Activated T-helper 2 cell treated with anti-CD3 and anti-CD28 coated beads, Interferon-gamma antibody, Interleukin-2, Interleukin-4, amounts not matched to agents 10 μg/mL and 5 μg/mL and 100 μg/mL, durations not matched to agents 14 hours and 24 hours and 36 hours (primary cell): Measurements from ENCODE around the gene CDC42EP5. TPM values are rescaled to one million over a fixed set of nuclear protein-coding genes. Genes with fewer than 3 reads are reported as not detected.
"Not testable (repeated sequence)": the region's sequence is repeated elsewhere in the genome, so short reads cannot be mapped to it uniquely, and the experiment has no call there.

Source experiments
- DNase-seq: peaks from one replicate; pipeline ENCODE4 v3.0.0; 2021; ENCODE audit warnings: low spot score
- H3K27ac Mint-ChIP-seq: one replicate; pipeline ENCODE4 v1.8.0; 2021; ENCODE audit warnings: mixed read lengths
- H3K27me3 Mint-ChIP-seq: one replicate; pipeline ENCODE4 v1.8.0; 2021; ENCODE audit warnings: low read depth, mixed read lengths
- H3K36me3 Mint-ChIP-seq: one replicate; pipeline ENCODE4 v1.8.0; 2021; ENCODE audit warnings: low read depth, mixed read lengths
- H3K4me1 Mint-ChIP-seq: one replicate; pipeline ENCODE4 v1.8.0; 2021; ENCODE audit warnings: low read depth, mixed read lengths
- H3K4me3 Mint-ChIP-seq: one replicate; pipeline ENCODE4 v1.8.0; 2021; ENCODE audit warnings: low read depth, mild to moderate bottlenecking, moderate library complexity, mixed read lengths
- H3K9me3 Mint-ChIP-seq: one replicate; pipeline ENCODE4 v1.8.0; 2021; ENCODE audit warnings: mixed read lengths
- intact Hi-C: fragments of 100-400 bp; cut with micrococcal nuclease; formaldehyde crosslinking; loops from one replicate; pipeline ENCODE4 v1.15.1; 2023
- total RNA-seq: library from RNA; stranded (reverse); gene quantifications from 2 replicates; pipeline ENCODE4 v1.2.3, GENCODE V29; 2022

CDC42EP5 gene, protein sequence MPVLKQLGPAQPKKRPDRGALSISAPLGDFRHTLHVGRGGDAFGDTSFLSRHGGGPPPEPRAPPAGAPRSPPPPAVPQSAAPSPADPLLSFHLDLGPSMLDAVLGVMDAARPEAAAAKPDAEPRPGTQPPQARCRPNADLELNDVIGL
- total RNA-seq, result 1.0 TPM in 1 of 2 replicates, not detected in the other

DNA sequence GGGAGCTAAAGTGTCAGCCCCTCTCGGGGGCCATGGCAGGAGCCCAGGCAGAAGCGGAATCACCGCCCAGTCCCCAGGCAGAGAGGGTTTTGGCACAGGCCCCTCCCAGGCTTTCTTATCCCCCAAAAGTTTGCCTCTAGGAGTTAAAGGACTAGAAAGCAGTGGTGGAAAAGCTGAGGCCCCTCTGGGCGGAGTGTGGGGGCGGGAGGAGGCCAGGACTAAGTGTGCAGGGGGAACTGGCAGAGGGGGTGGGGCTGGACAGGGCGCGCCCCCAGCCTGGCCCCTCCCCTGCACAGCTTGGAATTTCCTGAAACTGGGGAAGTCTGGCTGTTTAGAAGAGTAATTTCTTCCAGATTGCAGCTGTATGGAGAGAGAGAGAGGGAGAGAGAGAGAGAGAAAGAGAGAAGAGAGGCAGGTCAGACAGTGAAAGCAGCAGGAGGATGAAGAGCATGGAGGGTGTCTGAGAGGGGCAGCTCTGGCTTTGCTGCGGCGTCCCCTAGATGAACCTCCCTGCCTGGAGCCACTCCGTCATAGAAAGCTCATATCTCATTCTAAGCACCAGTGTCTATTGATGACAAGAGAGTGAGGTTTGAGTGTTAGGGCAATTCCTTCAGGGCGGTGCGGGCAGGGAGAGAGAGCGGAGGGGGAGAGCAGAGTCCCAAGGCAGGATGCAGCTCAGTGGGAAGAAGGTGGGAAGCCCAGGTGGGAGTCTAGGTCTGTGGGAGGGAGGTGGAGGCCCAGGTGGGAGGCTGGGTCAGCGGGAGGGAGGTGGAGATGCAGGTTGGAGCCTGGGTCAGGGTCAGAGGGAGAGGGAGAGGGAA, at the start of gene CDC42EP5:
Gene CDC42EP5, minus strand, starts transcription at position 226 of the 821 bp plus-strand sequence. CDS start 7,749 bp downstream, outside the sequence.
- Mint-ChIP-seq H3K4me1 (peaks cover 7% of the 10 kb centered on the region), H3K27ac (peak within 1 kb of the TSS; percentile 8), H3K4me3 (no peak within 1 kb of the TSS), H3K36me3 (no peaks in the 10 kb centered on the region), H3K27me3 (peaks cover 44% of the 10 kb centered on the region), H3K9me3 (no peaks in the 10 kb centered on the region)
- DNase-seq, result no peak
- intact Hi-C loops, result no loop called here

DNA sequence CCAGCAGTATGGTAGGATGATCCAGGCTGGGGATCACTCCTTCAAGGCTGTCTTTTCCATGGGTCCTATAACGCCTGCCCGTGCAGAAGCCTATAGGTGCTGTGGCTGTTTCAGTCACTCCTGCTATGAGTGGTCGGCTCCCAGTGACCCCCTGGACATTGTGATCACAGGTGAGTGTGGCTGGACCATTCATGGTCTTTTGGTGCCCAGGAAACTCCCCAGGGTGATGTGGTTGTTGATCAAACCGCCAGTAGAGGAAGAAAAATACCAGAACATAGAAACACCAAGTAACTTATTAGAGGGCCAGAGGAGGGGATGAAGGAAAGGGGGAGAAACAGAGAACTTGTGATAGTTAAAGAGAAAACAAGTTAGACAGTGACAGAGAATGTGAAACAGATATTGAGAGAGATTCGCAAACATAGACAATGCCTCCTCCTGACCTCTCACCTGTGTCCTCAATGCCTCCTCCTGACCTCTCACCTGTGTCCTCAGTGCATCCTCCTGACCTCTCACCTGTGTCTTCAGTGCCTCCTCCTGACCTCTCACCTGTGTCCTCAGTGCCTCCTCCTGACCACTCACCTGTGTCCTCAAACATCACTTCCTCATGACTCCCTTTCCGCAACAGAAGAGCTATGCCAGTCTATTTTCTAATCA, 48.9 kb upstream of the CDC42EP5 start:
- Mint-ChIP-seq H3K27ac (peak overlapping the region; percentile 80), H3K4me1 (peaks cover 65% of the 10 kb centered on the region), H3K4me3 (peak overlapping the region; percentile 53), H3K9me3 (peaks cover 6% of the 10 kb centered on the region), H3K36me3 (peaks cover under 1% of the 10 kb centered on the region), H3K27me3 (peaks cover 2% of the 10 kb centered on the region)
- DNase-seq, result no peak
- intact Hi-C loops, result loop anchor here (5.0 kb wide), 1 partner anchor 40 kb away; no protein-coding TSS in a partner anchor

DNA sequence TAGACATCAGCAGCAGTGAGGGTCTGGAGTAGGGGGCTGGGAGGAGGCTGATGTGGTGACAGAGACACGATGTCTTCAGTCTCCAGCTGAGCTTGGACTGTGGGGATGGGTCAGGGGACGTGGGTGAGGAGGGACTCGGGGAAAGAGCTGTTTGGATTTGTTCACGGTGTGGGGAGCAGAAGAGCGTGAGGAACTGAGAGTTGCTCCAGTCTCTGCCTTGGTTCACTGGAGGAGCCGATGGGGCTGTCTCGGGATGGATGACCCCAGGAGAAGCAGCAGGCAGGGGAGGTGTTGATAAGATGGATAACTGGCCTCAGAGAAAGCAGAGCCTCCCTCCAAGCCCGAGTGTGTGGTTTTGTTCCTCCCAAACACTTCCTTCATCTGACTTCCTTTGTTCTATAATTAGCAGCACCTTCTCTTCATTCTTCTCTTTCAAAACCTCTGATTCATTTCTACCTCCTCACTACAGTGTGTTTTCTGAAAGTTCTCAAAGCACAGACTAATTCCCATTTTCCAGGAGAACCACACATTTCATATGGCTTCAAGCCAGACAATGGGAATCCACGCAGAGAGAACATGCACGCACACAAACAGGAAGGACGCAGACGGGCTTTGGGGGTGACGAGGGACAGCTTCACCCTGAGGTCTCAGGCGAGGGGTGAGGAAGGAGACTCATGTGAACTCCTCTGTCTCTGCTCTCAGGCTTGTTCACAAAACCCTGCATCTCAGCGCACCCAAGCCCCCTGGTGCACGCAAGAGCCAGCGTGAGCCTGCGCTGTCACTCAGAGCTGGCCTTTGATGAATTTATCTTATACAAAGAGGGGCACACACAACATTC, 48.1 kb upstream of the CDC42EP5 start:
- no peak for DNase-seq
- Mint-ChIP-seq H3K9me3 (peaks cover 4% of the 10 kb centered on the region), H3K36me3 (no peaks in the 10 kb centered on the region), H3K27ac (peak overlapping the region; percentile 80), H3K4me3 (peak overlapping the region; percentile 53), H3K4me1 (peaks cover 63% of the 10 kb centered on the region), H3K27me3 (peaks cover 2% of the 10 kb centered on the region)
- intact Hi-C loops, result loop anchor here (5.0 kb wide), 1 partner anchor 39 kb away; no protein-coding TSS in a partner anchor

DNA sequence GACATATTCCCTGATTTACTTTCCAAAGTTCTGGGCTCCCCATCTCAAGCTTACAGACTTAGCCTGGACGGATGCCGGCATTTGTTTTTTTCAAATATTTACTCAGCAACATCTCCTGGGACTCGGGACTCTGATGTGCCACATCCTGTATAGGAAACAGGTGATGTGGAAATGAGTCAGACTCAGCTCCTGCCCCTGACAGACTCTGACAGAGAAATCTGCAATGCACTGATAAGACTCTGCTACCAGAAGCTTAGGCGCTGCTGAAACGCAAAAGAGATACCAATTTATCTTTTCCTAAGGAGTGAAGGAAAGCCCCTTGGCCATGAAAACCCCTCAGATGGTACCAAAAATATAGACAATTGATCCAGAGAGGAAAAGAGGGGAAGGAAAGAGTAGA, 45.7 kb upstream of the CDC42EP5 start:
- intact Hi-C loops, result loop anchor here (2.0 kb wide), 1 partner anchor 14 kb away; no protein-coding TSS in a partner anchor
- no peaks in the 10 kb centered on the region for H3K36me3 Mint-ChIP-seq
- peak; percentile 48 for DNase-seq
- peak overlapping the region; percentile 82 for H3K27ac Mint-ChIP-seq
- H3K27me3 Mint-ChIP-seq, result peaks cover 7% of the 10 kb centered on the region
- H3K4me1 Mint-ChIP-seq, result peaks cover 54% of the 10 kb centered on the region
- H3K9me3 Mint-ChIP-seq, result no peaks in the 10 kb centered on the region
- peak overlapping the region; percentile 58 for H3K4me3 Mint-ChIP-seq

DNA sequence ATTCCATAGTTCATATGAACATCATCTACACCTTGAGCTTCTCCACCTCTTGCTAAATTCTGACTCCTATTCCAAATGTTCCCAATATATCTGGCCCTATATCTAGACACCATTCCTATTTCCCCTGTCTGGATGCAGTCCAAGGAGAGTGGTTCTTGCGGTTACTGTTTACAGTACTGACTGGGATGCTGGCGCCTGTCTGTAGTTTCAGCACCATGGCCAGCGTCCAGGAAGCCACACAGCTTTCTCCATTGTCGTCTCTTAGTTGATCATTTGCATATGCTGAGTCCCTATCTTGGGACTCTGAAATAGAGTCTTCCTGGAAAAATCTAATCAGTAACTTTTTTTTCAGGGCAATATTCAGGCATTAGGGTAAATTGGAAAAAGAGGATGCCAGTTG, 44.4 kb upstream of the CDC42EP5 start:
- intact Hi-C loops, result loop anchor here (1.0 kb wide), 1 partner anchor 15 kb away; the partner anchor contains the start of gene LAIR2
- no peaks in the 10 kb centered on the region for H3K36me3 Mint-ChIP-seq
- H3K27me3 Mint-ChIP-seq, result peaks cover 7% of the 10 kb centered on the region
- H3K4me3 Mint-ChIP-seq, result no peak overlapping the region
- H3K4me1 Mint-ChIP-seq, result peaks cover 42% of the 10 kb centered on the region
- no peaks in the 10 kb centered on the region for H3K9me3 Mint-ChIP-seq
- DNase-seq, result peak; percentile 65
- no peak overlapping the region for H3K27ac Mint-ChIP-seq

DNA sequence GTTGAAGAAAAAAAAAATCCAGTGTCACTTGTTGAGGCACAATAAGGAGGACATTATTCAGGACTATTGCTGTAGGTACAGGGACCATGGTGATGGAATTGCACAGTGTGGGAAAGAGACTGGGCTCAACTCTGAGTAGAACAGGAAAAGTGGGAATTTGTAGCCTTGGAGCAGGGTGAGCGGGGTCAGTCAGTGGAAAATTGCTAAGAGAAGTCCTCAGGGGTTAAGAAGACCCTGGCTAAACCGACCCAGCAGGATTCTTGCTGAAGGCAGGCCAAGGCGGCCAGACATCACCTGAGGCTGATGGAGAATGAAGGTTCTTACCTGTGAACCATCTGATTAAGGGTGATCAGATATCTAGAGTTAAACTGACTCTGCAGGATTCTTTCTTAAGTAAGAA, 42.1 kb upstream of the CDC42EP5 start:
- no peaks in the 10 kb centered on the region for H3K9me3 Mint-ChIP-seq
- no peak for DNase-seq
- no peaks in the 10 kb centered on the region for H3K36me3 Mint-ChIP-seq
- intact Hi-C loops, result no loop called here
- peaks cover 22% of the 10 kb centered on the region for H3K4me1 Mint-ChIP-seq
- H3K27ac Mint-ChIP-seq, result no peak overlapping the region
- peaks cover 7% of the 10 kb centered on the region for H3K27me3 Mint-ChIP-seq
- H3K4me3 Mint-ChIP-seq, result no peak overlapping the region

DNA sequence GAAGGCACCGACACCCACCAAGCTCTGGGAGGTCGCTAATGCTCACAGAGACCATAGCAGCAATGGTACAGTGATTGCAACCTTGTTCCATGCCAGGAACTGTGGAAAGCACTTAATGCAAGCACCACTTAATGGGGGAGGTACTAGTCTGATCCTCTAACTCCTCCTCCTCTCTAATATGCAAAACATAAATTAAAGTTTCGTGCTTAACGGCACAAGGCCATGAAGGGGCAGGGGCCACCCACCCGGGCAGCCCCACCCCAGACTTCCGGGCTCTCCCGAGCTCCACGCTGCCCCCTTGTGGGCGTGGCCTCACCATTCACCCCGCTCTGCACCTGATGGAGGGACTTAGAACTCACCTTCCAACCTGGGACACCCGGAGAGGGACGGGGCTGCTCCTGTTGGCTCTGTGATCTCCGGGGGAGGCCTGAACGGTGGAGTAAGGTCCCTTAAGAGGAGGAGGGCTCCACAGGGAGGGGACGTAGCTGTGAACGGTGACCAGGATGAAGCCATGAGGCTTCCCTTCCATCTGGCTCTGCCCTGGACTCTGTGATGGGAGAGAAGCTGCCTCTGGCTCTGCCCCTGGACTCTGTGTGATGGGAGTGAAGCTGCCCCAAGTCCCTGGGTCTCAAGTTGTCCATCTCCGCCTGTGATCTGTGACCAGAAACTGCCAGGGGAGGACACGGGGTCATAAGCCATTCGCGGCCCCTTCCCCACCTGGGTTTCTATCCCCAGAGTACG, 36.3 kb upstream of the CDC42EP5 start:
- H3K27ac Mint-ChIP-seq, intact Hi-C loops, H3K9me3 Mint-ChIP-seq, H3K27me3 Mint-ChIP-seq, H3K4me3 Mint-ChIP-seq, DNase-seq: not testable (repeated sequence)
- Mint-ChIP-seq H3K36me3 (peaks cover 14% of the 10 kb centered on the region), H3K4me1 (peaks cover 22% of the 10 kb centered on the region)

DNA sequence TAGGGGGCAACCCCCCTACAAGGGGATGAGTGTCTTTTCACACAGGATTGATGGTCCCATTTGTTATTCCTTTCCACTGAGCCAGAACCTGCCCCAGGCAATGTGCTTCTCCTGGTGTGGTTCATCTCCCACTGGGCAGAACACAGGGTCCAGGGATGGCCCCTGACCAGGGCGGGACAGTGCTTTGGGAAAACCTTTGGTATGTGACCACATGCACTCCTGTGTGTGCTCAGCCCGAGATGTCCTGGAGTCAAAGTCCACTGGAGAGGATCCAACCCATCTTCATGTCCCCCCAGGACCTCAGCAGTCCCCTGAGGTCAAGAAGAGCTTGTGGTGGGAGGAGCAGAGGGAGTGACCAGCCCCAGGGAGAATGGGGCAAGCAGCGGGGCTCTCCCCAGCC, 35.4 kb upstream of the CDC42EP5 start:
- H3K9me3 Mint-ChIP-seq, DNase-seq, intact Hi-C loops, H3K27me3 Mint-ChIP-seq, H3K4me3 Mint-ChIP-seq, H3K27ac Mint-ChIP-seq: not testable (repeated sequence)
- peaks cover 15% of the 10 kb centered on the region for H3K36me3 Mint-ChIP-seq
- H3K4me1 Mint-ChIP-seq, result peaks cover 22% of the 10 kb centered on the region

DNA sequence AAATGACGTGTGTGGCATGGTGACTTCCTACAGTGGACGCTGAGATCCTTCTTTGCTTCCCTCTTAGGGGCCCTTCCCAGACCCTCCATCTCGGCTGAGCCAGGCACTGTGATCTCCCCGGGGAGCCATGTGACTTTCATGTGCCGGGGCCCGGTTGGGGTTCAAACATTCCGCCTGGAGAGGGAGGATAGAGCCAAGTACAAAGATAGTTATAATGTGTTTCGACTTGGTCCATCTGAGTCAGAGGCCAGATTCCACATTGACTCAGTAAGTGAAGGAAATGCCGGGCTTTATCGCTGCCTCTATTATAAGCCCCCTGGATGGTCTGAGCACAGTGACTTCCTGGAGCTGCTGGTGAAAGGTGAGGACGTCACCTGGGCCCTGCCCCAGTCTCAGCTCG, 34.7 kb upstream of the CDC42EP5 start:
- H3K4me1 Mint-ChIP-seq, result peaks cover 26% of the 10 kb centered on the region
- no peaks in the 10 kb centered on the region for H3K27me3 Mint-ChIP-seq
- DNase-seq, result no peak
- H3K9me3 Mint-ChIP-seq, result peaks cover 5% of the 10 kb centered on the region
- H3K36me3 Mint-ChIP-seq, result peaks cover 15% of the 10 kb centered on the region
- H3K27ac Mint-ChIP-seq, result no peak overlapping the region
- intact Hi-C loops, result no loop called here
- no peak overlapping the region for H3K4me3 Mint-ChIP-seq

DNA sequence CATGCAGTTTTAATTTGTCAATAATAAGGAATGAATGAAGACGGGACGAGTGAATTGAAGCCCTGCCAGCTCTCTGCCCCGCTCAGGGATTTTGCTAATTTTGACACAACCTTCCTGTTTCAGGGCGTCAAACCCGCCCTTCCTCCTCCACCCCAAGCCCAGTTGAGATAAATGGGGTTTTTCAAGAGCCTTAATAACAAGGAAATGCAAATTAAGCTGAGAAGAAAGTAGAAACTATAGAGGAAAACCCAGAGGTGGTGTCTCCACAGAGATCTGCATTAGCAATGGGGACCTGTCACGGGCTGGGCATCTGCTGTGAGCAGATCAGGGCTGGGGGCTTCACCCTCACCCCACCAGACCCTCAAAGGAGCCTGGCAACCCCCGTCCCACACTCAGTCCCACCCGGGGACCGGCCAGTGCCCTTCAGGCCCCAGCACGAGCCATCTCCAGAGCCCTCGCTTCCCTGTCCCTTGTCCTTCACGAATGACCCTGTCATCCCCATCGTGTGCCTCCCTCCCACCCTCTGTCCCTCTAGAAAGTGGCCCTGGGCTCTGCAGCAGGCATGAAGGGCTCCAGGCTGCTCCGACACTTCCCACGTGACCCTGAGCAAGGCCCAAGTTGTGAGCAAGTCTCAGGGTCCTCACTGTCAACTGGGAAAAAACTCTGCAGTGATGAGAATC, 34.1 kb upstream of the CDC42EP5 start:
- H3K27ac Mint-ChIP-seq, H3K27me3 Mint-ChIP-seq, DNase-seq, intact Hi-C loops, H3K9me3 Mint-ChIP-seq: not testable (repeated sequence)
- peak overlapping the region; percentile 17 for H3K4me3 Mint-ChIP-seq
- H3K36me3 Mint-ChIP-seq, result peaks cover 15% of the 10 kb centered on the region
- H3K4me1 Mint-ChIP-seq, result peaks cover 32% of the 10 kb centered on the region

DNA sequence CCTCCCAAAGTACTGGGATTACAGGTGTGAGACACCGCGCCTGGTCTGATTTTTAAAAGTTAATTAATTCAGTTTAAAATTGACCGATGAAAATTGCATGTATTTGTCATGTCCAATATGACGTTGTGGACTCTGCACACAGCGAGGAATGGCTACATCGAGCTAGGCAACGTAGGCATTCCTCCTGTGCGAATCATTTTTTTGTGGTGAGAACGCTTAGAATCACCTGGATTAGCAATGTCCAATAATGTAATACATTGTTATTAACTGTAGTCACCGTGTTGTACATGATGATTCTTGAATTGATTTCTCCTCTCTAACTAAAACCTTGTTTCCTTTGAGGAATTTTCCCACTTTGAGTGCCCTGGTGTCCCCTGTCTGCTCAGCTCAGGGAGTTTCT, 33.0 kb upstream of the CDC42EP5 start:
- peaks cover 15% of the 10 kb centered on the region for H3K36me3 Mint-ChIP-seq
- DNase-seq, result no peak
- H3K9me3 Mint-ChIP-seq, result peaks cover 5% of the 10 kb centered on the region
- peak overlapping the region; percentile 63 for H3K4me3 Mint-ChIP-seq
- intact Hi-C loops, result no loop called here
- H3K4me1 Mint-ChIP-seq, result peaks cover 33% of the 10 kb centered on the region
- peak overlapping the region; percentile 40 for H3K27ac Mint-ChIP-seq
- no peaks in the 10 kb centered on the region for H3K27me3 Mint-ChIP-seq
